ENCODE results near the gene SUN2. TPM values are rescaled to one million over a fixed set of nuclear protein-coding genes. Genes with fewer than 3 reads are reported as not detected.

SUN2 gene
- total RNA-seq, 2 experiments from 2014 or later, result 120 to 121 TPM

GRCh38 chr22:38789606-38790005, 33.8 kb upstream of the SUN2 start:
- Mint-ChIP-seq H3K4me1 (ENCODE audit: low read depth) (peaks cover 7% of the 10 kb centered on the region), H3K4me3 (no peak overlapping the region), H3K9me3 (no peaks in the 10 kb centered on the region), H3K27me3 (ENCODE audit: low read depth) (no peaks in the 10 kb centered on the region), H3K36me3 (ENCODE audit: low read depth) (no peaks in the 10 kb centered on the region), H3K27ac (no peak overlapping the region)
- CTCF ChIA-PET, result interaction anchor here (1.2 kb wide), 1 partner anchor 21 kb away, joined by 3 read pairs; no protein-coding TSS in a partner anchor
- intact Hi-C loops (cut with micrococcal nuclease), result no loop called here
- no peak for DNase-seq

GRCh38 chr22:38788846-38789245, 33.0 kb upstream of the SUN2 start:
- no peaks in the 10 kb centered on the region for H3K9me3 Mint-ChIP-seq
- no peak for DNase-seq
- H3K36me3 Mint-ChIP-seq (ENCODE audit: low read depth), result no peaks in the 10 kb centered on the region
- intact Hi-C loops (cut with micrococcal nuclease), result no loop called here
- H3K4me1 Mint-ChIP-seq (ENCODE audit: low read depth), result peaks cover 7% of the 10 kb centered on the region
- no peak overlapping the region for H3K4me3 Mint-ChIP-seq
- no peaks in the 10 kb centered on the region for H3K27me3 Mint-ChIP-seq (ENCODE audit: low read depth)
- H3K27ac Mint-ChIP-seq, result no peak overlapping the region
- CTCF ChIA-PET, result no interaction called here

- Mint-ChIP-seq H3K9me3 (no peaks in the 10 kb centered on the region), H3K4me1 (ENCODE audit: low read depth) (peaks cover 7% of the 10 kb centered on the region), H3K4me3 (no peak overlapping the region), H3K36me3 (ENCODE audit: low read depth) (no peaks in the 10 kb centered on the region), H3K27ac (no peak overlapping the region), H3K27me3 (ENCODE audit: low read depth) (no peaks in the 10 kb centered on the region)
- no peak for DNase-seq
- intact Hi-C loops (cut with micrococcal nuclease), result no loop called here
- CTCF ChIA-PET, result no interaction called here
These were observed 32.4 kb upstream of the SUN2 start for GRCh38 chr22:38788021-38788816.

- DNase-seq, result no peak
- no peak overlapping the region for H3K27ac Mint-ChIP-seq
- no peaks in the 10 kb centered on the region for H3K9me3 Mint-ChIP-seq
- H3K4me3 Mint-ChIP-seq, result no peak overlapping the region
- H3K36me3 Mint-ChIP-seq (ENCODE audit: low read depth), result no peaks in the 10 kb centered on the region
- peaks cover 9% of the 10 kb centered on the region for H3K4me1 Mint-ChIP-seq (ENCODE audit: low read depth)
- H3K27me3 Mint-ChIP-seq (ENCODE audit: low read depth), result no peaks in the 10 kb centered on the region
- CTCF ChIA-PET, result interaction anchor here (0.8 kb wide), 1 partner anchor 17 kb away, joined by 3 read pairs; no protein-coding TSS in a partner anchor
- intact Hi-C loops (cut with micrococcal nuclease), result no loop called here
These were observed 30.8 kb upstream of the SUN2 start for GRCh38 chr22:38786631-38787030.

- DNase-seq, result no peak
- Mint-ChIP-seq H3K36me3 (ENCODE audit: low read depth) (no peaks in the 10 kb centered on the region), H3K27ac (no peak overlapping the region), H3K27me3 (ENCODE audit: low read depth) (no peaks in the 10 kb centered on the region), H3K9me3 (no peaks in the 10 kb centered on the region), H3K4me1 (ENCODE audit: low read depth) (peaks cover 9% of the 10 kb centered on the region), H3K4me3 (no peak overlapping the region)
- CTCF ChIA-PET, result interaction anchor here (0.6 kb wide), 1 partner anchor 365 kb away, joined by 4 read pairs; no protein-coding TSS in a partner anchor
- intact Hi-C loops (cut with micrococcal nuclease), result no loop called here
These were observed 29.1 kb upstream of the SUN2 start for GRCh38 chr22:38784856-38785255.

GRCh38 chr22:38784035-38784434, 28.2 kb upstream of the SUN2 start:
- Mint-ChIP-seq H3K36me3 (ENCODE audit: low read depth) (no peaks in the 10 kb centered on the region), H3K9me3 (no peaks in the 10 kb centered on the region), H3K27ac (no peak overlapping the region), H3K27me3 (ENCODE audit: low read depth) (no peaks in the 10 kb centered on the region), H3K4me3 (no peak overlapping the region), H3K4me1 (ENCODE audit: low read depth) (peaks cover 9% of the 10 kb centered on the region)
- no peak for DNase-seq
- intact Hi-C loops (cut with micrococcal nuclease), result no loop called here
- CTCF ChIA-PET, result interaction anchor here (1.2 kb wide), 1 partner anchor 15 kb away, joined by 4 read pairs; no protein-coding TSS in a partner anchor

GRCh38 chr22:38783095-38783615, 27.4 kb upstream of the SUN2 start:
- intact Hi-C loops (cut with micrococcal nuclease), result no loop called here
- Mint-ChIP-seq H3K9me3 (no peaks in the 10 kb centered on the region), H3K27me3 (ENCODE audit: low read depth) (no peaks in the 10 kb centered on the region), H3K4me3 (no peak overlapping the region), H3K4me1 (ENCODE audit: low read depth) (peaks cover 9% of the 10 kb centered on the region), H3K36me3 (ENCODE audit: low read depth) (no peaks in the 10 kb centered on the region), H3K27ac (no peak overlapping the region)
- no peak for DNase-seq
- CTCF ChIA-PET, result interaction anchor here (1.2 to 1.3 kb wide), 2 partner anchors 9 to 14 kb away, joined by 4 to 5 read pairs; no protein-coding TSS in a partner anchor

GRCh38 chr22:38782402-38783094, 26.8 kb upstream of the SUN2 start:
- Mint-ChIP-seq H3K27ac (no peak overlapping the region), H3K4me3 (no peak overlapping the region), H3K9me3 (no peaks in the 10 kb centered on the region), H3K4me1 (ENCODE audit: low read depth) (peaks cover 9% of the 10 kb centered on the region), H3K36me3 (ENCODE audit: low read depth) (no peaks in the 10 kb centered on the region), H3K27me3 (ENCODE audit: low read depth) (no peaks in the 10 kb centered on the region)
- CTCF ChIA-PET, result interaction anchor here (1.3 kb wide), 1 partner anchor 10 kb away, joined by 5 read pairs; no protein-coding TSS in a partner anchor
- intact Hi-C loops (cut with micrococcal nuclease), result no loop called here
- no peak for DNase-seq

- Mint-ChIP-seq H3K27me3 (ENCODE audit: low read depth) (no peaks in the 10 kb centered on the region), H3K9me3 (no peaks in the 10 kb centered on the region), H3K36me3 (ENCODE audit: low read depth) (no peaks in the 10 kb centered on the region), H3K4me3 (no peak overlapping the region), H3K4me1 (ENCODE audit: low read depth) (peaks cover 9% of the 10 kb centered on the region), H3K27ac (no peak overlapping the region)
- intact Hi-C loops (cut with micrococcal nuclease), result no loop called here
- CTCF ChIA-PET, result no interaction called here
- DNase-seq, result no peak
These were observed 25.2 kb upstream of the SUN2 start for GRCh38 chr22:38781033-38781432.

- intact Hi-C loops (cut with micrococcal nuclease), result no loop called here
- Mint-ChIP-seq H3K36me3 (ENCODE audit: low read depth) (no peaks in the 10 kb centered on the region), H3K4me3 (no peak overlapping the region), H3K9me3 (no peaks in the 10 kb centered on the region), H3K27me3 (ENCODE audit: low read depth) (no peaks in the 10 kb centered on the region), H3K4me1 (ENCODE audit: low read depth) (no peaks in the 10 kb centered on the region), H3K27ac (no peak overlapping the region)
- DNase-seq, result no peak
- CTCF ChIA-PET, result interaction anchor here (0.6 kb wide), 1 partner anchor 15 kb away, joined by 3 read pairs; no protein-coding TSS in a partner anchor
These were observed 21.4 kb upstream of the SUN2 start for GRCh38 chr22:38777087-38777671.

- H3K27me3 Mint-ChIP-seq (ENCODE audit: low read depth), result no peaks in the 10 kb centered on the region
- intact Hi-C loops (cut with micrococcal nuclease), result no loop called here
- CTCF ChIA-PET, result no interaction called here
- no peak overlapping the region for H3K27ac Mint-ChIP-seq
- H3K9me3 Mint-ChIP-seq, result no peaks in the 10 kb centered on the region
- no peak for DNase-seq
- no peaks in the 10 kb centered on the region for H3K4me1 Mint-ChIP-seq (ENCODE audit: low read depth)
- no peak overlapping the region for H3K4me3 Mint-ChIP-seq
- H3K36me3 Mint-ChIP-seq (ENCODE audit: low read depth), result no peaks in the 10 kb centered on the region
These were observed 20.3 kb upstream of the SUN2 start for GRCh38 chr22:38776086-38776485.

- Mint-ChIP-seq H3K4me1 (ENCODE audit: low read depth) (no peaks in the 10 kb centered on the region), H3K9me3 (no peaks in the 10 kb centered on the region), H3K4me3 (no peak overlapping the region), H3K27ac (no peak overlapping the region), H3K27me3 (ENCODE audit: low read depth) (no peaks in the 10 kb centered on the region), H3K36me3 (ENCODE audit: low read depth) (no peaks in the 10 kb centered on the region)
- no peak for DNase-seq
- CTCF ChIA-PET, result no interaction called here
- intact Hi-C loops (cut with micrococcal nuclease), result no loop called here
These were observed 19.9 kb upstream of the SUN2 start for GRCh38 chr22:38775656-38776055.

All from activated naive CD4-positive, alpha-beta T cell treated with anti-CD3 and anti-CD28 coated beads for 36 hours (primary cell).